Neural cell (in vitro differentiated cells): ENCODE data around the gene DUSP7. TPM values are rescaled to one million over a fixed set of nuclear protein-coding genes. Genes with fewer than 3 reads are reported as not detected.

ENCODE experiments used
- H2AFZ ChIP-seq: fragments of 200-600, 300-800 bp; sonication (generic), shearing (Covaris generic); 2 replicates; pipeline ENCODE4 v1.6.0; 2014; ENCODE audit warnings: low read depth, mild to moderate bottlenecking, antibody characterized with exemption, low read length, moderate library complexity
- H3F3A ChIP-seq: fragments of 200-600 bp; shearing (Covaris generic); 2 replicates; pipeline ENCODE4 v1.6.1; 2016; ENCODE audit warnings: mild to moderate bottlenecking, moderate library complexity, mixed read lengths, antibody characterized with exemption, low read length; ENCODE audit not compliant: insufficient read depth, poor library complexity, severe bottlenecking
- H3K27ac ChIP-seq: fragments of 200-600, 300-800 bp; sonication (generic), shearing (Covaris generic); 2 replicates; pipeline ENCODE4 v1.5.1; 2014; ENCODE audit warnings: mild to moderate bottlenecking, low read length, moderate library complexity
- H3K27me3 ChIP-seq: fragments of 300-800, 200-600 bp; sonication (generic), shearing (Covaris generic); 2 replicates; pipeline ENCODE4 v1.6.0; 2014; ENCODE audit warnings: mild to moderate bottlenecking, low read depth, low read length, moderate library complexity; ENCODE audit not compliant: insufficient read depth
- H3K36me3 ChIP-seq: fragments of 300-800, 200-600 bp; sonication (generic), shearing (Covaris generic); 2 replicates; pipeline ENCODE4 v1.5.1; 2014; ENCODE audit warnings: mild to moderate bottlenecking, antibody characterized with exemption, low read length, moderate library complexity; ENCODE audit not compliant: insufficient read depth
- H3K4me2 ChIP-seq: fragments of 300-800, 200-600 bp; sonication (generic), shearing (Covaris generic); 2 replicates; pipeline ENCODE4 v1.6.0; 2014; ENCODE audit warnings: mild to moderate bottlenecking, low read length
- H3K4me3 ChIP-seq: fragments of 300-800, 200-600 bp; sonication (generic), shearing (Covaris generic); 2 replicates; pipeline ENCODE4 v1.5.1; 2014; ENCODE audit warnings: mild to moderate bottlenecking, low read length, moderate library complexity
- H3K79me2 ChIP-seq: fragments of 200-600 bp; shearing (Covaris generic); replicated peaks from 2 replicates; pipeline ENCODE4 v1.6.0; 2014; ENCODE audit warnings: mild to moderate bottlenecking, low read length, moderate library complexity; ENCODE audit not compliant: insufficient read depth
- H3K9ac ChIP-seq: fragments of 300-800, 200-600 bp; sonication (generic), shearing (Covaris generic); 2 replicates; pipeline ENCODE4 v1.6.1; 2016; ENCODE audit warnings: mild to moderate bottlenecking, low read length, mixed read lengths
- H3K9me2 ChIP-seq: fragments of 200-600 bp; shearing (Covaris generic); 2 replicates; pipeline ENCODE4 v1.6.1; 2016; ENCODE audit warnings: mild to moderate bottlenecking, low read length, mixed read lengths; ENCODE audit not compliant: insufficient read depth
- H3K9me3 ChIP-seq: fragments of 200-600, 300-800 bp; sonication (generic), shearing (Covaris generic); 2 replicates; pipeline ENCODE4 v1.6.1; 2016; ENCODE audit warnings: mild to moderate bottlenecking, mixed run types, low read length, moderate library complexity, mixed read lengths
- H4K20me1 ChIP-seq: fragments of 200-600 bp; shearing (Covaris generic); 2 replicates; pipeline ENCODE4 v1.6.1; 2016; ENCODE audit warnings: mild to moderate bottlenecking, mixed run types; ENCODE audit not compliant: insufficient read depth
- CTCF ChIP-seq: fragments of 450-650 bp; IDR thresholded peaks from 2 replicates; pipeline ENCODE4 v1.5.1; 2014; ENCODE audit warnings: antibody characterized with exemption, mild to moderate bottlenecking, moderate library complexity; ENCODE audit not compliant: poor library complexity, severe bottlenecking
- EP300 ChIP-seq: fragments of 450-650 bp; conservative IDR thresholded peaks from 2 replicates; pipeline ENCODE4 v1.6.1; 2014; ENCODE audit warnings: antibody characterized with exemption, mild to moderate bottlenecking, moderate library complexity; ENCODE audit not compliant: poor library complexity, severe bottlenecking
- EZH2 ChIP-seq: fragments of 200-600, 300-800 bp; shearing (Covaris generic), sonication (generic); IDR thresholded peaks from 2 replicates; pipeline ENCODE4 v1.6.1; 2014; ENCODE audit warnings: antibody characterized with exemption, low read length, borderline replicate concordance, mild to moderate bottlenecking; ENCODE audit not compliant: insufficient read depth, poor library complexity, severe bottlenecking
- MXI1 ChIP-seq: fragments of 450-650 bp; conservative IDR thresholded peaks from 2 replicates; pipeline ENCODE4 v1.6.1; 2014; ENCODE audit warnings: antibody characterized with exemption, mild to moderate bottlenecking; ENCODE audit not compliant: poor library complexity, severe bottlenecking
- POLR2AphosphoS5 ChIP-seq: IDR thresholded peaks from 2 replicates; pipeline ENCODE4 v1.6.1; 2012
- RAD21 ChIP-seq: fragments of 450-650 bp; conservative IDR thresholded peaks from 2 replicates; pipeline ENCODE4 v1.6.1; 2014; ENCODE audit warnings: antibody characterized with exemption, mild to moderate bottlenecking, moderate library complexity
- REST ChIP-seq: IDR thresholded peaks from 2 replicates; pipeline ENCODE4 v1.6.1; 2012; ENCODE audit warnings: borderline replicate concordance
- SMC3 ChIP-seq: fragments of 450-650 bp; conservative IDR thresholded peaks from 2 replicates; pipeline ENCODE4 v1.6.1; 2014; ENCODE audit warnings: antibody characterized with exemption, mild to moderate bottlenecking, moderate library complexity; ENCODE audit not compliant: poor library complexity
- TAF1 ChIP-seq: IDR thresholded peaks from 2 replicates; pipeline ENCODE4 v1.6.1; 2012; ENCODE audit warnings: low read depth
- polyA plus RNA-seq: library from polyadenylated mRNA; depleted of rRNA; stranded (reverse); fragments of >200 nt; gene quantifications from 2 replicates; pipeline ENCODE4 v1.2.3, GENCODE V29; 2014

The DUSP7 gene
- polyA plus RNA-seq, 1 donor from 2014 or later = 8.5 TPM

GRCh38 chr3:52012699-52013098, 43.7 kb downstream of the DUSP7 start (continued):
- TF ChIP-seq MXI1 (no peak), EZH2 (no peak), SMC3 (no peak), POLR2AphosphoS5 (no peak)

- no peak overlapping the region for H3K27ac ChIP-seq
- TF ChIP-seq REST (no peak), TAF1 (no peak), POLR2AphosphoS5 (no peak), SMC3 (no peak), CTCF (no peak), RAD21 (no peak), MXI1 (no peak), EZH2 (no peak), EP300 (no peak)
- H2AFZ ChIP-seq = no peak overlapping the region
- no peaks in the 10 kb centered on the region for H3K79me2 ChIP-seq
- no peaks in the 10 kb centered on the region for H3K36me3 ChIP-seq
- no peak overlapping the region for H3K4me2 ChIP-seq
- no peaks in the 10 kb centered on the region for H3K9me2 ChIP-seq
- H3K4me3 ChIP-seq = no peak overlapping the region
- no peaks in the 10 kb centered on the region for H3K9me3 ChIP-seq
- H3K27me3 ChIP-seq = no peaks in the 10 kb centered on the region
- no peaks in the 10 kb centered on the region for H4K20me1 ChIP-seq
- H3K9ac ChIP-seq = no peak overlapping the region
- no peaks in the 10 kb centered on the region for H3F3A ChIP-seq
These were observed 45.9 kb downstream of the DUSP7 start for GRCh38 chr3:52010431-52010830.

- Histone ChIP-seq H3K4me2 (no peak overlapping the region), H4K20me1 (no peaks in the 10 kb centered on the region), H3K4me3 (peak overlapping the region; percentile 29), H3K36me3 (no peaks in the 10 kb centered on the region), H3K9me3 (no peaks in the 10 kb centered on the region), H3K9ac (peak overlapping the region; percentile 13), H3K27me3 (no peaks in the 10 kb centered on the region), H3K27ac (peak overlapping the region; percentile 34), H2AFZ (no peak overlapping the region), H3F3A (no peaks in the 10 kb centered on the region), H3K9me2 (no peaks in the 10 kb centered on the region), H3K79me2 (no peaks in the 10 kb centered on the region)
- TF ChIP-seq SMC3 (no peak), REST (no peak), POLR2AphosphoS5 (no peak), EP300 (no peak), MXI1 (no peak), EZH2 (no peak), CTCF (no peak)
These were observed 49.1 kb downstream of the DUSP7 start for GRCh38 chr3:52007291-52007690.
